ENCODE data around the gene NFKBIZ. TPM values are rescaled to one million over a fixed set of nuclear protein-coding genes. Genes with fewer than 3 reads are reported as not detected.

Gene NFKBIZ
- total RNA-seq, 1 experiment from 2014 or later, result 15.1 TPM

- TF ChIP-seq NFE2L1 (CRISPR knock-in tag; IDR thresholded peaks at IDR 0.05) (no peak), MAX (CRISPR knock-in tag; IDR thresholded peaks at IDR 0.05) (peak; percentile 40; the same call in 1 of the 2 replicates), HMGA2 (CRISPR knock-in tag; IDR thresholded peaks at IDR 0.05) (no peak), ZNF532 (CRISPR knock-in tag; IDR thresholded peaks at IDR 0.05; ENCODE audit: borderline replicate concordance) (no peak; the same call in 1 of the 2 replicates), ARID4B (CRISPR knock-in tag; IDR thresholded peaks at IDR 0.05; ENCODE audit: borderline replicate concordance) (peak; percentile 7), FOXK1 (CRISPR knock-in tag; IDR thresholded peaks at IDR 0.05) (peak; percentile 11; the same call in 1 of the 2 replicates), RORB (CRISPR knock-in tag; IDR thresholded peaks at IDR 0.05) (no peak), ZNF396 (CRISPR knock-in tag; IDR thresholded peaks at IDR 0.05; ENCODE audit: borderline replicate concordance) (no peak), ATF1 (CRISPR knock-in tag; IDR thresholded peaks at IDR 0.05) (0 out of 2 replicates have a peak, but pooled peaks have one; percentile 52), PRRX2 (CRISPR knock-in tag; IDR thresholded peaks at IDR 0.05) (no peak), MXD4 (CRISPR knock-in tag; IDR thresholded peaks at IDR 0.05; ENCODE audit: borderline replicate concordance) (no peak), SP1 (CRISPR knock-in tag; conservative IDR thresholded peaks at IDR 0.05) (no peak), NR3C1 (CRISPR knock-in tag; conservative IDR thresholded peaks at IDR 0.05; ENCODE audit: low read depth) (no peak)
These were observed at the start of gene NFKBIZ (continued) for GRCh38 chr3:101848754-101849713.

- ChIA-PET POLR2A (no interaction called here), CTCF (interaction anchor here (0.6 to 1.9 kb wide), 4 partner anchors 22 to 428 kb away, joined by 3 to 5 read pairs (median 4); partner anchors contain the start of gene NXPE3)
- H3K9me3 Mint-ChIP-seq, result peaks cover 4% of the 10 kb centered on the region; the same call in 1 of the 2 replicates
- ATAC-seq, result peak; percentile 52
- no peak overlapping the region for H3K4me3 Mint-ChIP-seq
- no peak for DNase-seq (ENCODE audit: low spot score)
- no peak for TF ChIP-seq ATF1 (CRISPR knock-in tag; IDR thresholded peaks at IDR 0.05)
- peaks cover 9% of the 10 kb centered on the region for H3K4me1 Mint-ChIP-seq
- peaks cover 27% of the 10 kb centered on the region for H3K36me3 Mint-ChIP-seq
- H3K27ac Mint-ChIP-seq, result no peak overlapping the region
- no peaks in the 10 kb centered on the region for H3K27me3 Mint-ChIP-seq (ENCODE audit: low read depth)
These were observed 48.1 kb upstream of the NFKBIZ start for GRCh38 chr3:101801174-101801573.

GRCh38 chr3:101802179-101802578, 47.1 kb upstream of the NFKBIZ start:
- DNase-seq (ENCODE audit: low spot score), result no peak
- H3K36me3 Mint-ChIP-seq, result peaks cover 21% of the 10 kb centered on the region
- CTCF ChIA-PET, result interaction anchor here (0.7 to 1.9 kb wide), 9 partner anchors 10 to 423 kb away, joined by 3 to 10 read pairs (median 3); partner anchors contain the start of gene NXPE3
- peaks cover 9% of the 10 kb centered on the region for H3K4me1 Mint-ChIP-seq
- H3K9me3 Mint-ChIP-seq, result peaks cover 4% of the 10 kb centered on the region; the same call in 1 of the 2 replicates
- H3K27me3 Mint-ChIP-seq (ENCODE audit: low read depth), result no peaks in the 10 kb centered on the region
- no peak overlapping the region for H3K27ac Mint-ChIP-seq
- no peak for ATAC-seq
- POLR2A ChIA-PET, result no interaction called here
- TF ChIP-seq MXD4 (CRISPR knock-in tag; IDR thresholded peaks at IDR 0.05; ENCODE audit: borderline replicate concordance), result no peak
- no peak for TF ChIP-seq ZNF317 (CRISPR knock-in tag; IDR thresholded peaks at IDR 0.05; ENCODE audit: borderline replicate concordance, low read depth)
- no peak for TF ChIP-seq ZNF416 (CRISPR knock-in tag; IDR thresholded peaks at IDR 0.05)
- no peak for TF ChIP-seq ZBTB21 (CRISPR knock-in tag; IDR thresholded peaks at IDR 0.05; ENCODE audit: borderline replicate concordance)
- TF ChIP-seq ERG (CRISPR knock-in tag; IDR thresholded peaks at IDR 0.05), result no peak
- no peak for TF ChIP-seq EMX1 (CRISPR knock-in tag; IDR thresholded peaks at IDR 0.05)
- TF ChIP-seq GABPB1 (CRISPR knock-in tag; IDR thresholded peaks at IDR 0.05), result no peak
- no peak for TF ChIP-seq RELA (CRISPR knock-in tag; IDR thresholded peaks at IDR 0.05; ENCODE audit: borderline replicate concordance)
- no peak overlapping the region for H3K4me3 Mint-ChIP-seq

Data from WTC11 (cell line).